NCI-H524 (cell line): ENCODE measurements around the gene MLF2.
A peak's percentile ranks its signal among the peaks of the same experiment; 100 is the strongest.

ENCODE experiments used
- DNase-seq, 2 experiments: peaks; one replicate each; lab custom pipeline; 2025; lab: John Stamatoyannopoulos, UW

Gene MLF2

GRCh38 chr12:6752921-6753771, at the start of gene MLF2:
Gene MLF2 (minus strand): TSS chr12:6753141. CDS start chr12:6752334, 807 bp downstream.
- DNase-seq, result peak; percentile 96 to 98

GRCh38 chr12:6799147-6799546, 46.2 kb upstream of the MLF2 start:
- no peak for DNase-seq

- no peak for DNase-seq
Observed at GRCh38 chr12:6796576-6796975, 43.6 kb upstream of the MLF2 start.

GRCh38 chr12:6795088-6795487, 42.1 kb upstream of the MLF2 start:
- DNase-seq, result no peak

- DNase-seq, result no peak
Observed at GRCh38 chr12:6792522-6793201, 39.7 kb upstream of the MLF2 start.

- no peak for DNase-seq
Observed at GRCh38 chr12:6791931-6792520, 39.1 kb upstream of the MLF2 start.

GRCh38 chr12:6790496-6791150, 37.7 kb upstream of the MLF2 start:
- no peak for DNase-seq

GRCh38 chr12:6788972-6789924, 36.3 kb upstream of the MLF2 start, which contains the start of gene CD4:
Gene CD4 (plus strand): TSS chr12:6789528. CDS start chr12:6800139, 10,611 bp downstream.
- DNase-seq, result no peak

- DNase-seq, result no peak
Observed at GRCh38 chr12:6787309-6787708, 34.4 kb upstream of the MLF2 start.

- DNase-seq, result no peak
Observed at GRCh38 chr12:6786416-6787094, 33.6 kb upstream of the MLF2 start.

- DNase-seq, result no peak
Observed at GRCh38 chr12:6784761-6785160, 31.8 kb upstream of the MLF2 start.

- no peak for DNase-seq
Observed at GRCh38 chr12:6784296-6784695, 31.4 kb upstream of the MLF2 start.

GRCh38 chr12:6783828-6784227, 30.9 kb upstream of the MLF2 start:
- no peak for DNase-seq

- DNase-seq, result no peak
Observed at GRCh38 chr12:6782850-6783566, 30.1 kb upstream of the MLF2 start.

- DNase-seq, result no peak
Observed at GRCh38 chr12:6782119-6782518, 29.2 kb upstream of the MLF2 start.

- DNase-seq, result no peak
Observed at GRCh38 chr12:6780573-6780972, 27.6 kb upstream of the MLF2 start.

- no peak for DNase-seq
Observed at GRCh38 chr12:6779708-6780432, 26.9 kb upstream of the MLF2 start.

GRCh38 chr12:6778574-6779550, 25.9 kb upstream of the MLF2 start:
- DNase-seq, result peak; percentile 95 to 96
